H9 (cell line): Measurements from ENCODE around the gene GNMT. TPM values are rescaled to one million over a fixed set of nuclear protein-coding genes. Genes with fewer than 3 reads are reported as not detected.

Source experiments
- DNase-seq: peaks from one replicate; pipeline ENCODE4 v3.0.0-alpha.2; 2017
- H2AFZ ChIP-seq: one replicate; pipeline ENCODE4 v1.6.1; 2013; ENCODE audit warnings: mild to moderate bottlenecking, low read length, control low read depth, moderate library complexity
- H2AK5ac ChIP-seq: 2 replicates; pipeline ENCODE4 v1.6.1; 2013; ENCODE audit warnings: low read length, control low read depth, mixed read lengths; ENCODE audit not compliant: insufficient read length
- H2BK120ac ChIP-seq: one replicate; pipeline ENCODE4 v1.6.1; 2013; ENCODE audit warnings: low read depth, mild to moderate bottlenecking, low read length, control low read depth, inconsistent platforms; ENCODE audit not compliant: poor library complexity, severe bottlenecking
- H2BK12ac ChIP-seq: 2 replicates; pipeline ENCODE4 v1.6.1; 2013; ENCODE audit warnings: low read length, control low read depth, mixed read lengths, low read depth; ENCODE audit not compliant: insufficient read length
- H2BK15ac ChIP-seq: 2 replicates; pipeline ENCODE4 v1.6.1; 2013; ENCODE audit warnings: low read depth, low read length, control low read depth
- H2BK20ac ChIP-seq: one replicate; pipeline ENCODE4 v1.6.1; 2013; ENCODE audit warnings: low read depth, mild to moderate bottlenecking, low read length, control low read depth, inconsistent platforms; ENCODE audit not compliant: poor library complexity, severe bottlenecking
- H2BK5ac ChIP-seq: 2 replicates; pipeline ENCODE4 v1.6.1; 2013; ENCODE audit warnings: low read length, control low read depth, mixed read lengths; ENCODE audit not compliant: insufficient read length
- H3K14ac ChIP-seq: 2 replicates; pipeline ENCODE4 v1.6.1; 2013; ENCODE audit warnings: low read length, control low read depth; ENCODE audit not compliant: insufficient read depth
- H3K18ac ChIP-seq: 2 replicates; pipeline ENCODE4 v1.6.1; 2013; ENCODE audit warnings: low read depth, mild to moderate bottlenecking, mixed read lengths, low read length, control low read depth; ENCODE audit not compliant: insufficient read length
- H3K23ac ChIP-seq: 2 replicates; pipeline ENCODE4 v1.6.1; 2013; ENCODE audit warnings: low read length, control low read depth, mixed read lengths, low read depth; ENCODE audit not compliant: insufficient read length
- H3K23me2 ChIP-seq: 2 replicates; pipeline ENCODE4 v1.6.1; 2013; ENCODE audit warnings: low read depth, mild to moderate bottlenecking, mixed read lengths, low read length, control low read depth; ENCODE audit not compliant: insufficient read length, poor library complexity, severe bottlenecking
- H3K27ac ChIP-seq: 2 replicates; pipeline ENCODE4 v1.5.1; 2013; ENCODE audit warnings: low read length, control low read depth, mixed read lengths, low read depth; ENCODE audit not compliant: insufficient read length
- H3K27me3 ChIP-seq: 2 replicates; pipeline ENCODE4 v1.6.1; 2013; ENCODE audit warnings: low read length, control low read depth, inconsistent platforms; ENCODE audit not compliant: insufficient read depth
- H3K4ac ChIP-seq: 2 replicates; pipeline ENCODE4 v1.6.1; 2013; ENCODE audit warnings: low read depth, mild to moderate bottlenecking, control low read depth, inconsistent platforms, low read length, moderate library complexity
- H3K4me1 ChIP-seq: 2 replicates; pipeline ENCODE4 v1.6.1; 2013; ENCODE audit warnings: low read length, control low read depth, inconsistent platforms; ENCODE audit not compliant: insufficient read depth
- H3K4me2 ChIP-seq: 2 replicates; pipeline ENCODE4 v1.6.1; 2013; ENCODE audit warnings: low read length, control low read depth, mixed read lengths; ENCODE audit not compliant: insufficient read length, insufficient read depth
- H3K56ac ChIP-seq: 2 replicates; pipeline ENCODE4 v1.6.1; 2013; ENCODE audit warnings: low read depth, mild to moderate bottlenecking, mixed read lengths, low read length, control low read depth; ENCODE audit not compliant: insufficient read length
- H3K79me1 ChIP-seq: 2 replicates; pipeline ENCODE4 v1.6.1; 2013; ENCODE audit warnings: low read depth, mild to moderate bottlenecking, moderate library complexity, low read length, control low read depth, inconsistent platforms; ENCODE audit not compliant: insufficient read depth, poor library complexity, severe bottlenecking
- H3K79me2 ChIP-seq: 2 replicates; pipeline ENCODE4 v1.6.1; 2013; ENCODE audit warnings: low read length, control low read depth, inconsistent platforms; ENCODE audit not compliant: insufficient read depth
- H3K9ac ChIP-seq: 2 replicates; pipeline ENCODE4 v1.6.1; 2013; ENCODE audit warnings: low read length, control low read depth, mixed read lengths; ENCODE audit not compliant: insufficient read length; ENCODE audit errors: extremely low read depth
- H3K9me3 ChIP-seq: one replicate; pipeline ENCODE4 v1.6.1; 2013; ENCODE audit warnings: low read depth, low read length, inconsistent platforms; ENCODE audit not compliant: control insufficient read depth
- H3T11ph ChIP-seq: one replicate; pipeline ENCODE4 v1.6.1; 2013; ENCODE audit warnings: mild to moderate bottlenecking, low read length, control low read depth, inconsistent platforms
- H4K20me1 ChIP-seq: one replicate; pipeline ENCODE4 v1.6.1; 2013; ENCODE audit not compliant: control insufficient read depth, insufficient read length, insufficient read depth
- H4K5ac ChIP-seq: 2 replicates; pipeline ENCODE4 v1.6.1; 2013; ENCODE audit warnings: low read depth, mild to moderate bottlenecking, mixed read lengths, low read length, control low read depth; ENCODE audit not compliant: insufficient read length
- H4K8ac ChIP-seq: replicated peaks from 2 replicates; pipeline ENCODE4 v1.6.1; 2013; ENCODE audit warnings: low read length, control low read depth, mixed read lengths, low read depth; ENCODE audit not compliant: insufficient read length
- H4K91ac ChIP-seq: 2 replicates; pipeline ENCODE4 v1.6.1; 2013; ENCODE audit warnings: low read depth, mild to moderate bottlenecking, moderate library complexity, mixed read lengths, low read length, control low read depth; ENCODE audit not compliant: insufficient read length
- H3K27ac Mint-ChIP-seq, 3 experiments: 2 replicates in 2 of 3; 3 replicates in 1 of 3; pipeline ENCODE4 v1.8.0; 2020 to 2021; ENCODE audit warnings: mixed read lengths in 3 of 3, mild to moderate bottlenecking in 1 of 3, moderate library complexity in 1 of 3
- H3K27me3 Mint-ChIP-seq: 2 replicates; pipeline ENCODE4 v1.8.0; 2021; ENCODE audit warnings: low read depth, mild to moderate bottlenecking, moderate library complexity, mixed read lengths
- H3K36me3 Mint-ChIP-seq, 3 experiments: 2 replicates in 2 of 3; 3 replicates in 1 of 3; pipeline ENCODE4 v1.8.0; 2020 to 2021; ENCODE audit warnings: low read depth in 3 of 3, mixed read lengths in 3 of 3; ENCODE audit not compliant: insufficient read depth in 1 of 3
- H3K4me1 Mint-ChIP-seq, 2 experiments: 2 replicates each; pipeline ENCODE4 v1.8.0; 2020; ENCODE audit warnings: mixed read lengths in 2 of 2
- H3K4me3 Mint-ChIP-seq, 2 experiments: 2 replicates in 1 of 2; 3 replicates in 1 of 2; pipeline ENCODE4 v1.8.0; 2020 to 2021; ENCODE audit warnings: mild to moderate bottlenecking in 2 of 2, mixed read lengths in 2 of 2, moderate library complexity in 1 of 2
- H3K9me3 Mint-ChIP-seq, 2 experiments: 2 replicates in 1 of 2; 3 replicates in 1 of 2; pipeline ENCODE4 v1.8.0; 2020; ENCODE audit warnings: mild to moderate bottlenecking in 2 of 2, mixed read lengths in 2 of 2, moderate library complexity in 1 of 2
- WGBS: extraction: QIAGEN DNeasy Blood & Tissue Kit; methylation state at CpG from one replicate; pipeline ENCODE4 v1.1.7; 2013; ENCODE audit warnings: missing lambda C conversion rate, low lambda C conversion rate, mixed read lengths; ENCODE audit not compliant: insufficient read length; ENCODE audit errors: extremely low coverage; 5-methylcytosine and 5-hydroxymethylcytosine counted together
- total RNA-seq: library from RNA; stranded (reverse); gene quantifications from 2 replicates; pipeline ENCODE4 v1.2.1, GENCODE V29; 2021
- TF ChIP-seq, protein P1 (sequence below): fragments of 200-600 bp; sonication (generic); conservative IDR thresholded peaks from 3 replicates; pipeline ENCODE4 v1.8.0; 2021; ENCODE audit warnings: antibody characterized with exemption, mild to moderate bottlenecking

The GNMT gene
- total RNA-seq, 1 experiment from 2014 or later, result 1.1 TPM

DNA sequence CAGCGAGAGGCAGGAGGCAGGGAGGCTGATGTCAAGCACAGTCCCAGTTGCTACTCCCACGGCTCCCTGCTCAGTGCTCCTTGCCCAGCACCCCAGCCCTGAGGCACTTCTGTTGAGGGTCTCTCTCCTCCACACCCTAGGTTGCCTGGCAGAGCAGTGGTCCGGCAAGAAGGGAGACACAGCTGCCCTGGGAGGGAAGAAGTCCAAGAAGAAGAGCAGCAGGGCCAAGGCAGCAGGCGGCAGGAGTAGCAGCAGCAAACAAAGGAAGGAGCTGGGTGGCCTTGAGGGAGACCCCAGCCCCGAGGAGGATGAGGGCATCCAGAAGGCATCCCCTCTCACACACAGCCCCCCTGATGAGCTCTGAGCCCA, 22.1 kb upstream of the GNMT start:
- no peaks in the 10 kb centered on the region for H3K23me2 ChIP-seq
- H3K27me3 ChIP-seq, result no peaks in the 10 kb centered on the region
- H2AK5ac ChIP-seq, result no peak overlapping the region
- no peak overlapping the region for H3K23ac ChIP-seq
- peaks cover 2% of the 10 kb centered on the region for H4K20me1 ChIP-seq
- H3K27ac ChIP-seq, result no peak overlapping the region
- H2BK15ac ChIP-seq, result no peak overlapping the region
- no peak overlapping the region for H3K56ac ChIP-seq
- TF ChIP-seq, protein P1, sequence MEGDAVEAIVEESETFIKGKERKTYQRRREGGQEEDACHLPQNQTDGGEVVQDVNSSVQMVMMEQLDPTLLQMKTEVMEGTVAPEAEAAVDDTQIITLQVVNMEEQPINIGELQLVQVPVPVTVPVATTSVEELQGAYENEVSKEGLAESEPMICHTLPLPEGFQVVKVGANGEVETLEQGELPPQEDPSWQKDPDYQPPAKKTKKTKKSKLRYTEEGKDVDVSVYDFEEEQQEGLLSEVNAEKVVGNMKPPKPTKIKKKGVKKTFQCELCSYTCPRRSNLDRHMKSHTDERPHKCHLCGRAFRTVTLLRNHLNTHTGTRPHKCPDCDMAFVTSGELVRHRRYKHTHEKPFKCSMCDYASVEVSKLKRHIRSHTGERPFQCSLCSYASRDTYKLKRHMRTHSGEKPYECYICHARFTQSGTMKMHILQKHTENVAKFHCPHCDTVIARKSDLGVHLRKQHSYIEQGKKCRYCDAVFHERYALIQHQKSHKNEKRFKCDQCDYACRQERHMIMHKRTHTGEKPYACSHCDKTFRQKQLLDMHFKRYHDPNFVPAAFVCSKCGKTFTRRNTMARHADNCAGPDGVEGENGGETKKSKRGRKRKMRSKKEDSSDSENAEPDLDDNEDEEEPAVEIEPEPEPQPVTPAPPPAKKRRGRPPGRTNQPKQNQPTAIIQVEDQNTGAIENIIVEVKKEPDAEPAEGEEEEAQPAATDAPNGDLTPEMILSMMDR, result no peak
- no peak overlapping the region for H3T11ph ChIP-seq
- no peaks in the 10 kb centered on the region for H3K27me3 Mint-ChIP-seq
- H3K4ac ChIP-seq, result no peak overlapping the region
- no peak overlapping the region for H3K4me3 Mint-ChIP-seq
- no peaks in the 10 kb centered on the region for H3K79me1 ChIP-seq
- WGBS, result no CpG with 5 or more reads among the region's 5 CpGs
- peaks cover 2% of the 10 kb centered on the region; the same call in 1 of the 2 replicates for H3K79me2 ChIP-seq
- no peak overlapping the region for H2BK120ac ChIP-seq
- DNase-seq, result no peak
- H3K4me1 Mint-ChIP-seq, result peaks cover 9 to 14% of the 10 kb centered on the region in 2 experiments
- peaks cover 34 to 76% (median 56%) of the 10 kb centered on the region in 3 experiments for H3K36me3 Mint-ChIP-seq
- H4K8ac ChIP-seq, result no peak overlapping the region
- H3K9me3 ChIP-seq, result no peaks in the 10 kb centered on the region
- H3K9ac ChIP-seq, result no peak overlapping the region
- H3K27ac Mint-ChIP-seq, result peak overlapping the region in 1 of 3 experiments; percentile 47; a peak in 1 of 7 replicates
- H3K4me1 ChIP-seq, result no peaks in the 10 kb centered on the region
- H2BK5ac ChIP-seq, result no peak overlapping the region
- H3K9me3 Mint-ChIP-seq, result no peaks in the 10 kb centered on the region; a peak in 1 of 5 replicates
- H2BK20ac ChIP-seq, result no peak overlapping the region
- no peak overlapping the region for H2AFZ ChIP-seq
- H3K18ac ChIP-seq, result no peak overlapping the region
- no peak overlapping the region for H3K4me2 ChIP-seq
- H4K5ac ChIP-seq, result no peak overlapping the region
- no peak overlapping the region for H4K91ac ChIP-seq
- H2BK12ac ChIP-seq, result no peak overlapping the region
- H3K14ac ChIP-seq, result no peak overlapping the region; the same call in 1 of the 2 replicates
